ENCODE measurements around the gene PICALM.

DNA sequence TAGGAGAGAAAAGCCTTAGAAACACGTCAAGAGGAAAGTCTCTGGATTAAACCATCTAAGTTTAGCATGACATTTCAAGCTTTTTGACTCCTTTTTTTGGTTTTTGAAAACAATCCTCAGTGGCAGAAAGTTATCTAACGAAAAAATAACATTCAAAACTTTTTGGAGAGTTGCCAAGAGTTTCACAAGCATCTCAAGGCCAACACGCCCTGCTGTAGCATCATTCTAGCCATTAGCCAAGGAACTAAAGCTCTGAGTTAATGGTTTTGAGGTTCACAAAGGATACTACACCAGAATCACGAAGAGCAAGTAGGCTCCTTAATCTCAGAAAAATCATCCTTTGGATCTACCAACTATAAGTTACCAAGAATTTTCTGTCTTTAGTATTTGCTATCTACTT is 94.8 kb downstream of the PICALM start:
- TF ChIP-seq RCOR1 (IDR thresholded peaks at IDR 0.05; ENCODE audit: insufficient replicate concordance, low read length) (no peak), RFX5 (IDR thresholded peaks at IDR 0.05; ENCODE audit: low read depth, low read length) (no peak), BHLHE40 (IDR thresholded peaks at IDR 0.05; ENCODE audit: low read depth, low read length) (no peak), RAD21 (IDR thresholded peaks at IDR 0.05; ENCODE audit: low read length) (no peak), POLR2A (IDR thresholded peaks at IDR 0.05; ENCODE audit: low read depth, low read length) (no peak), MAFK (IDR thresholded peaks at IDR 0.05; ENCODE audit: low read depth, low read length) (no peak), CHD1 (IDR thresholded peaks at IDR 0.05; ENCODE audit: low read depth, low read length) (no peak), SMC3 (IDR thresholded peaks at IDR 0.05; ENCODE audit: low read depth, low read length) (no peak)
- TF ChIP-seq, protein P1, sequence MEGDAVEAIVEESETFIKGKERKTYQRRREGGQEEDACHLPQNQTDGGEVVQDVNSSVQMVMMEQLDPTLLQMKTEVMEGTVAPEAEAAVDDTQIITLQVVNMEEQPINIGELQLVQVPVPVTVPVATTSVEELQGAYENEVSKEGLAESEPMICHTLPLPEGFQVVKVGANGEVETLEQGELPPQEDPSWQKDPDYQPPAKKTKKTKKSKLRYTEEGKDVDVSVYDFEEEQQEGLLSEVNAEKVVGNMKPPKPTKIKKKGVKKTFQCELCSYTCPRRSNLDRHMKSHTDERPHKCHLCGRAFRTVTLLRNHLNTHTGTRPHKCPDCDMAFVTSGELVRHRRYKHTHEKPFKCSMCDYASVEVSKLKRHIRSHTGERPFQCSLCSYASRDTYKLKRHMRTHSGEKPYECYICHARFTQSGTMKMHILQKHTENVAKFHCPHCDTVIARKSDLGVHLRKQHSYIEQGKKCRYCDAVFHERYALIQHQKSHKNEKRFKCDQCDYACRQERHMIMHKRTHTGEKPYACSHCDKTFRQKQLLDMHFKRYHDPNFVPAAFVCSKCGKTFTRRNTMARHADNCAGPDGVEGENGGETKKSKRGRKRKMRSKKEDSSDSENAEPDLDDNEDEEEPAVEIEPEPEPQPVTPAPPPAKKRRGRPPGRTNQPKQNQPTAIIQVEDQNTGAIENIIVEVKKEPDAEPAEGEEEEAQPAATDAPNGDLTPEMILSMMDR (conservative IDR thresholded peaks at IDR 0.05; ENCODE audit: low read depth, low read length), result no peak
- TF ChIP-seq, protein P2, sequence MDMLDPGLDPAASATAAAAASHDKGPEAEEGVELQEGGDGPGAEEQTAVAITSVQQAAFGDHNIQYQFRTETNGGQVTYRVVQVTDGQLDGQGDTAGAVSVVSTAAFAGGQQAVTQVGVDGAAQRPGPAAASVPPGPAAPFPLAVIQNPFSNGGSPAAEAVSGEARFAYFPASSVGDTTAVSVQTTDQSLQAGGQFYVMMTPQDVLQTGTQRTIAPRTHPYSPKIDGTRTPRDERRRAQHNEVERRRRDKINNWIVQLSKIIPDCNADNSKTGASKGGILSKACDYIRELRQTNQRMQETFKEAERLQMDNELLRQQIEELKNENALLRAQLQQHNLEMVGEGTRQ (IDR thresholded peaks at IDR 0.05; ENCODE audit: low read depth, low read length), result no peak

Data from IMR-90 (cell line).